ENCODE data around the gene OR51A7. TPM values are rescaled to one million over a fixed set of nuclear protein-coding genes. Genes with fewer than 3 reads are reported as not detected.

OR51A7 gene
- total RNA-seq, 1 experiment from 2014 or later = not detected

DNA sequence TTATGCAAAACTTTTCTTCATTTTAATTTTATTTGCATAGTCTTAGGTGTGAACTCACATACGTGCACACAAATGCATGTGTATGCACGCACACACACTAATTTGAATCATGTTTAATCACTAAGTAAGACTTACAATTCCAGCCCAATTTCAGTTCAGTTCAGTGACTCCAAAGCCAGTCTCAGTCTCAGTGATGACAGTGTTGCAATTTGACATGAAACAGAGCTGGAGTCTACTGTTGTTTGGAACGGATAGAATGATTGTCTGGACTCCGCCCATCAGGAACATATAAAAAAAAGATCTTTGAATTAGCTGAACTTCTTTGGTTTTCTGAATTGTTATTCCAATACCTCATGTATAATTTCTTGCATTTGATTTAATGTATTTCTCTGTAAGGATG, 39.7 kb upstream of the OR51A7 start:
- no peak overlapping the region for H3K4me3 Mint-ChIP-seq
- ChIA-PET CTCF (no interaction called here), POLR2A (no interaction called here)
- peaks cover 9% of the 10 kb centered on the region for H3K27me3 Mint-ChIP-seq (ENCODE audit: low read depth)
- no peak overlapping the region for H3K27ac Mint-ChIP-seq
- peaks cover 33% of the 10 kb centered on the region for H3K4me1 Mint-ChIP-seq
- ATAC-seq (no peak), DNase-seq (ENCODE audit: low spot score) (no peak)
- H3K36me3 Mint-ChIP-seq = peaks cover 5% of the 10 kb centered on the region; the same call in 1 of the 2 replicates
- peaks cover 16% of the 10 kb centered on the region for H3K9me3 Mint-ChIP-seq
- TF ChIP-seq GABPB1 (CRISPR knock-in tag; IDR thresholded peaks at IDR 0.05) = no peak
- no peak for TF ChIP-seq MXD4 (CRISPR knock-in tag; IDR thresholded peaks at IDR 0.05; ENCODE audit: borderline replicate concordance)
- no peak for TF ChIP-seq FOXP1 (CRISPR knock-in tag; IDR thresholded peaks at IDR 0.05; ENCODE audit: borderline replicate concordance)
- no peak for TF ChIP-seq ATF1 (CRISPR knock-in tag; IDR thresholded peaks at IDR 0.05)
- TF ChIP-seq, protein P1, sequence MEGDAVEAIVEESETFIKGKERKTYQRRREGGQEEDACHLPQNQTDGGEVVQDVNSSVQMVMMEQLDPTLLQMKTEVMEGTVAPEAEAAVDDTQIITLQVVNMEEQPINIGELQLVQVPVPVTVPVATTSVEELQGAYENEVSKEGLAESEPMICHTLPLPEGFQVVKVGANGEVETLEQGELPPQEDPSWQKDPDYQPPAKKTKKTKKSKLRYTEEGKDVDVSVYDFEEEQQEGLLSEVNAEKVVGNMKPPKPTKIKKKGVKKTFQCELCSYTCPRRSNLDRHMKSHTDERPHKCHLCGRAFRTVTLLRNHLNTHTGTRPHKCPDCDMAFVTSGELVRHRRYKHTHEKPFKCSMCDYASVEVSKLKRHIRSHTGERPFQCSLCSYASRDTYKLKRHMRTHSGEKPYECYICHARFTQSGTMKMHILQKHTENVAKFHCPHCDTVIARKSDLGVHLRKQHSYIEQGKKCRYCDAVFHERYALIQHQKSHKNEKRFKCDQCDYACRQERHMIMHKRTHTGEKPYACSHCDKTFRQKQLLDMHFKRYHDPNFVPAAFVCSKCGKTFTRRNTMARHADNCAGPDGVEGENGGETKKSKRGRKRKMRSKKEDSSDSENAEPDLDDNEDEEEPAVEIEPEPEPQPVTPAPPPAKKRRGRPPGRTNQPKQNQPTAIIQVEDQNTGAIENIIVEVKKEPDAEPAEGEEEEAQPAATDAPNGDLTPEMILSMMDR (IDR thresholded peaks at IDR 0.05) = no peak
- no peak for TF ChIP-seq ZNF121 (CRISPR knock-in tag; IDR thresholded peaks at IDR 0.05)
- no peak for TF ChIP-seq FOXJ3 (CRISPR knock-in tag; IDR thresholded peaks at IDR 0.05; ENCODE audit: borderline replicate concordance)
- TF ChIP-seq, protein P2, sequence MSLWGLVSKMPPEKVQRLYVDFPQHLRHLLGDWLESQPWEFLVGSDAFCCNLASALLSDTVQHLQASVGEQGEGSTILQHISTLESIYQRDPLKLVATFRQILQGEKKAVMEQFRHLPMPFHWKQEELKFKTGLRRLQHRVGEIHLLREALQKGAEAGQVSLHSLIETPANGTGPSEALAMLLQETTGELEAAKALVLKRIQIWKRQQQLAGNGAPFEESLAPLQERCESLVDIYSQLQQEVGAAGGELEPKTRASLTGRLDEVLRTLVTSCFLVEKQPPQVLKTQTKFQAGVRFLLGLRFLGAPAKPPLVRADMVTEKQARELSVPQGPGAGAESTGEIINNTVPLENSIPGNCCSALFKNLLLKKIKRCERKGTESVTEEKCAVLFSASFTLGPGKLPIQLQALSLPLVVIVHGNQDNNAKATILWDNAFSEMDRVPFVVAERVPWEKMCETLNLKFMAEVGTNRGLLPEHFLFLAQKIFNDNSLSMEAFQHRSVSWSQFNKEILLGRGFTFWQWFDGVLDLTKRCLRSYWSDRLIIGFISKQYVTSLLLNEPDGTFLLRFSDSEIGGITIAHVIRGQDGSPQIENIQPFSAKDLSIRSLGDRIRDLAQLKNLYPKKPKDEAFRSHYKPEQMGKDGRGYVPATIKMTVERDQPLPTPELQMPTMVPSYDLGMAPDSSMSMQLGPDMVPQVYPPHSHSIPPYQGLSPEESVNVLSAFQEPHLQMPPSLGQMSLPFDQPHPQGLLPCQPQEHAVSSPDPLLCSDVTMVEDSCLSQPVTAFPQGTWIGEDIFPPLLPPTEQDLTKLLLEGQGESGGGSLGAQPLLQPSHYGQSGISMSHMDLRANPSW (CRISPR knock-in tag; conservative IDR thresholded peaks at IDR 0.05; ENCODE audit: low read depth) = no peak
- TF ChIP-seq, protein P3, sequence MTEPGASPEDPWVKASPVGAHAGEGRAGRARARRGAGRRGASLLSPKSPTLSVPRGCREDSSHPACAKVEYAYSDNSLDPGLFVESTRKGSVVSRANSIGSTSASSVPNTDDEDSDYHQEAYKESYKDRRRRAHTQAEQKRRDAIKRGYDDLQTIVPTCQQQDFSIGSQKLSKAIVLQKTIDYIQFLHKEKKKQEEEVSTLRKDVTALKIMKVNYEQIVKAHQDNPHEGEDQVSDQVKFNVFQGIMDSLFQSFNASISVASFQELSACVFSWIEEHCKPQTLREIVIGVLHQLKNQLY (CRISPR knock-in tag; IDR thresholded peaks at IDR 0.05) = no peak
- TF ChIP-seq, protein P4, sequence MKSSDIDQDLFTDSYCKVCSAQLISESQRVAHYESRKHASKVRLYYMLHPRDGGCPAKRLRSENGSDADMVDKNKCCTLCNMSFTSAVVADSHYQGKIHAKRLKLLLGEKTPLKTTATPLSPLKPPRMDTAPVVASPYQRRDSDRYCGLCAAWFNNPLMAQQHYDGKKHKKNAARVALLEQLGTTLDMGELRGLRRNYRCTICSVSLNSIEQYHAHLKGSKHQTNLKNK (CRISPR knock-in tag; IDR thresholded peaks at IDR 0.05) = no peak
- no peak for TF ChIP-seq NFYB (CRISPR knock-in tag; conservative IDR thresholded peaks at IDR 0.05; ENCODE audit: low read depth)
- TF ChIP-seq GTF2I (CRISPR knock-in tag; conservative IDR thresholded peaks at IDR 0.05) = no peak
- TF ChIP-seq, protein P5, sequence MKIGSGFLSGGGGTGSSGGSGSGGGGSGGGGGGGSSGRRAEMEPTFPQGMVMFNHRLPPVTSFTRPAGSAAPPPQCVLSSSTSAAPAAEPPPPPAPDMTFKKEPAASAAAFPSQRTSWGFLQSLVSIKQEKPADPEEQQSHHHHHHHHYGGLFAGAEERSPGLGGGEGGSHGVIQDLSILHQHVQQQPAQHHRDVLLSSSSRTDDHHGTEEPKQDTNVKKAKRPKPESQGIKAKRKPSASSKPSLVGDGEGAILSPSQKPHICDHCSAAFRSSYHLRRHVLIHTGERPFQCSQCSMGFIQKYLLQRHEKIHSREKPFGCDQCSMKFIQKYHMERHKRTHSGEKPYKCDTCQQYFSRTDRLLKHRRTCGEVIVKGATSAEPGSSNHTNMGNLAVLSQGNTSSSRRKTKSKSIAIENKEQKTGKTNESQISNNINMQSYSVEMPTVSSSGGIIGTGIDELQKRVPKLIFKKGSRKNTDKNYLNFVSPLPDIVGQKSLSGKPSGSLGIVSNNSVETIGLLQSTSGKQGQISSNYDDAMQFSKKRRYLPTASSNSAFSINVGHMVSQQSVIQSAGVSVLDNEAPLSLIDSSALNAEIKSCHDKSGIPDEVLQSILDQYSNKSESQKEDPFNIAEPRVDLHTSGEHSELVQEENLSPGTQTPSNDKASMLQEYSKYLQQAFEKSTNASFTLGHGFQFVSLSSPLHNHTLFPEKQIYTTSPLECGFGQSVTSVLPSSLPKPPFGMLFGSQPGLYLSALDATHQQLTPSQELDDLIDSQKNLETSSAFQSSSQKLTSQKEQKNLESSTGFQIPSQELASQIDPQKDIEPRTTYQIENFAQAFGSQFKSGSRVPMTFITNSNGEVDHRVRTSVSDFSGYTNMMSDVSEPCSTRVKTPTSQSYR (CRISPR knock-in tag; IDR thresholded peaks at IDR 0.05) = no peak
- TF ChIP-seq IRF2 (CRISPR knock-in tag; IDR thresholded peaks at IDR 0.05; ENCODE audit: borderline replicate concordance, low read depth) = no peak
- TF ChIP-seq, protein P6, sequence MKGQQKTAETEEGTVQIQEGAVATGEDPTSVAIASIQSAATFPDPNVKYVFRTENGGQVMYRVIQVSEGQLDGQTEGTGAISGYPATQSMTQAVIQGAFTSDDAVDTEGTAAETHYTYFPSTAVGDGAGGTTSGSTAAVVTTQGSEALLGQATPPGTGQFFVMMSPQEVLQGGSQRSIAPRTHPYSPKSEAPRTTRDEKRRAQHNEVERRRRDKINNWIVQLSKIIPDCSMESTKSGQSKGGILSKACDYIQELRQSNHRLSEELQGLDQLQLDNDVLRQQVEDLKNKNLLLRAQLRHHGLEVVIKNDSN (CRISPR knock-in tag; IDR thresholded peaks at IDR 0.05) = no peak
- TF ChIP-seq, protein P7, sequence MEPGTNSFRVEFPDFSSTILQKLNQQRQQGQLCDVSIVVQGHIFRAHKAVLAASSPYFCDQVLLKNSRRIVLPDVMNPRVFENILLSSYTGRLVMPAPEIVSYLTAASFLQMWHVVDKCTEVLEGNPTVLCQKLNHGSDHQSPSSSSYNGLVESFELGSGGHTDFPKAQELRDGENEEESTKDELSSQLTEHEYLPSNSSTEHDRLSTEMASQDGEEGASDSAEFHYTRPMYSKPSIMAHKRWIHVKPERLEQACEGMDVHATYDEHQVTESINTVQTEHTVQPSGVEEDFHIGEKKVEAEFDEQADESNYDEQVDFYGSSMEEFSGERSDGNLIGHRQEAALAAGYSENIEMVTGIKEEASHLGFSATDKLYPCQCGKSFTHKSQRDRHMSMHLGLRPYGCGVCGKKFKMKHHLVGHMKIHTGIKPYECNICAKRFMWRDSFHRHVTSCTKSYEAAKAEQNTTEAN (CRISPR knock-in tag; IDR thresholded peaks at IDR 0.05) = no peak
- TF ChIP-seq ZNF423 (CRISPR knock-in tag; IDR thresholded peaks at IDR 0.05) = no peak
